ENCODE results near the gene SPIRE1. TPM values are rescaled to one million over a fixed set of nuclear protein-coding genes. Genes with fewer than 3 reads are reported as not detected.

SPIRE1 gene
- total and polyA plus RNA-seq, 2 of the 4 experiments (the other 2 are of a cell fraction), result 11.6 to 31.4 TPM

DNA sequence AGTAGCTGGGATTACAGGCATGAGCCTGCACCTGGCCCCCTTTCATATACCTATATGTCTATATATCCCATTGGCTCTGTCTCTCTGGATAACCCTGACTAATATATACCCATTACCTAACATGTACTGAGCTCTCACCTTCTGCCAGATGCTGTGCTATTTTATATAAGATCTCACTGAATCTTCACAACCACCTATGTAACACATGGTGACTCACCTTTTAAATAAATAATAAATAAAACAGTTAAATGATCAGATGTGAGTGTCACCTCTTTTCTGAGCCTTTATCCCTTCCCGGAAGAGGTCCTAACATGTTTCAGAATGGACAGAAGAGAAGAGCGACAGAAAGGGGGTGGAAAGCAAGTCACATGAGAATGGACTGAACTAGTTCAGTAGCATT lies 123.1 kb downstream of the SPIRE1 start:
- Histone ChIP-seq H2BK15ac (ENCODE audit: low read depth, low read length) (no peak overlapping the region), H4K5ac (ENCODE audit: low read depth, low read length) (no peak overlapping the region), H3K4me2 (ENCODE audit: low read depth, low read length) (no peak overlapping the region), H2AK9ac (replicated peaks; ENCODE audit: low read depth, low read length, poor library complexity) (no peak overlapping the region), H2AK5ac (ENCODE audit: low read depth, low read length) (no peak overlapping the region), H2BK5ac (ENCODE audit: low read depth, low read length, poor library complexity, severe bottlenecking) (no peak overlapping the region), H3K4me1 (ENCODE audit: control insufficient read depth, insufficient read depth, low read length) (no peaks in the 10 kb centered on the region; the same call in none of the 2 replicates), H3K18ac (ENCODE audit: low read depth, low read length) (no peak overlapping the region), H3K79me1 (ENCODE audit: low read depth in 1 of 2, low read length in 2 of 2) (peaks cover 30 to 54% of the 10 kb centered on the region in 2 experiments), H3K9ac (ENCODE audit: low read depth, low read length) (no peak overlapping the region), H3K9me3 (ENCODE audit: control insufficient read depth, insufficient read depth, low read length) (no peaks in the 10 kb centered on the region), H3K4me3 (ENCODE audit: insufficient read depth, low read depth, low read length) (no peak overlapping the region), H3K27ac (ENCODE audit: insufficient read depth, low read length) (no peak overlapping the region), H4K20me1 (ENCODE audit: insufficient read depth, low read length) (peaks cover 8% of the 10 kb centered on the region), H2AFZ (replicated peaks; ENCODE audit: low read length, poor library complexity) (no peak overlapping the region), H3K23ac (ENCODE audit: low read depth, low read length) (no peak overlapping the region), H3K14ac (replicated peaks; ENCODE audit: low read depth, low read length) (no peak overlapping the region), H3K36me3 (ENCODE audit: control insufficient read depth, insufficient read depth, low read length) (no peaks in the 10 kb centered on the region), H3K9me1 (ENCODE audit: insufficient read depth, low read length) (peaks cover 4% of the 10 kb centered on the region; the same call in 1 of the 2 replicates), H2BK20ac (ENCODE audit: low read depth, low read length) (no peak overlapping the region), H3K56ac (ENCODE audit: extremely low read depth, insufficient read depth, low read length) (no peak overlapping the region), H3K27me3 (ENCODE audit: control insufficient read depth, insufficient read depth, low read length) (no peaks in the 10 kb centered on the region), H4K8ac (ENCODE audit: low read depth in 2 of 2, low read length in 2 of 2) (no peak overlapping the region), H3K4ac (ENCODE audit: low read depth, low read length) (no peak overlapping the region), H2BK120ac (ENCODE audit: low read depth, low read length) (no peak overlapping the region), H4K91ac (ENCODE audit: insufficient read depth, low read depth, low read length) (no peak overlapping the region)
- CTCF ChIA-PET, result no interaction called here
- no CpG with 5 or more reads among the region's 2 CpGs for WGBS, 2 experiments (ENCODE audit: extremely low coverage in 2 of 2, insufficient read length in 1 of 2)
- in situ Hi-C loops (cut with MboI; ENCODE audit: low sequenced_read_pairs) (loop anchor here (5.0 kb wide), 1 partner anchor 138 kb away; no protein-coding TSS in a partner anchor), intact Hi-C loops (cut with micrococcal nuclease) (loop anchor here (5.0 kb wide), 1 partner anchor 143 kb away; no protein-coding TSS in a partner anchor), dilution Hi-C loops (cut with HindIII; ENCODE audit: low sequenced_read_pairs, unreplicated experiment) (no loop called here)
- POLR2A ChIA-PET (ENCODE audit: unreplicated experiment), result no interaction called here
- no peak for ATAC-seq (ENCODE audit: low read depth)
- TF ChIP-seq BHLHE40 (IDR thresholded peaks at IDR 0.05; ENCODE audit: low read depth, low read length), result no peak
- no peak for TF ChIP-seq RCOR1 (IDR thresholded peaks at IDR 0.05; ENCODE audit: insufficient replicate concordance, low read length)
- TF ChIP-seq MAFK (IDR thresholded peaks at IDR 0.05; ENCODE audit: low read depth, low read length), result no peak
- TF ChIP-seq, protein P1, sequence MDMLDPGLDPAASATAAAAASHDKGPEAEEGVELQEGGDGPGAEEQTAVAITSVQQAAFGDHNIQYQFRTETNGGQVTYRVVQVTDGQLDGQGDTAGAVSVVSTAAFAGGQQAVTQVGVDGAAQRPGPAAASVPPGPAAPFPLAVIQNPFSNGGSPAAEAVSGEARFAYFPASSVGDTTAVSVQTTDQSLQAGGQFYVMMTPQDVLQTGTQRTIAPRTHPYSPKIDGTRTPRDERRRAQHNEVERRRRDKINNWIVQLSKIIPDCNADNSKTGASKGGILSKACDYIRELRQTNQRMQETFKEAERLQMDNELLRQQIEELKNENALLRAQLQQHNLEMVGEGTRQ (IDR thresholded peaks at IDR 0.05; ENCODE audit: low read depth, low read length), result no peak
- no peak for TF ChIP-seq RAD21 (IDR thresholded peaks at IDR 0.05; ENCODE audit: low read length)
- no peak for TF ChIP-seq MAZ (IDR thresholded peaks at IDR 0.05; ENCODE audit: borderline replicate concordance, low read depth, low read length)
- no peak for TF ChIP-seq SMC3 (IDR thresholded peaks at IDR 0.05; ENCODE audit: low read depth, low read length)
- no peak for TF ChIP-seq NFE2L2 (IDR thresholded peaks at IDR 0.05; ENCODE audit: low read depth, low read length)
- TF ChIP-seq FOS (IDR thresholded peaks at IDR 0.05; ENCODE audit: low read depth, low read length), result no peak
- no peak for TF ChIP-seq CEBPB (IDR thresholded peaks at IDR 0.05; ENCODE audit: low read depth, low read length)
- TF ChIP-seq, protein P2, sequence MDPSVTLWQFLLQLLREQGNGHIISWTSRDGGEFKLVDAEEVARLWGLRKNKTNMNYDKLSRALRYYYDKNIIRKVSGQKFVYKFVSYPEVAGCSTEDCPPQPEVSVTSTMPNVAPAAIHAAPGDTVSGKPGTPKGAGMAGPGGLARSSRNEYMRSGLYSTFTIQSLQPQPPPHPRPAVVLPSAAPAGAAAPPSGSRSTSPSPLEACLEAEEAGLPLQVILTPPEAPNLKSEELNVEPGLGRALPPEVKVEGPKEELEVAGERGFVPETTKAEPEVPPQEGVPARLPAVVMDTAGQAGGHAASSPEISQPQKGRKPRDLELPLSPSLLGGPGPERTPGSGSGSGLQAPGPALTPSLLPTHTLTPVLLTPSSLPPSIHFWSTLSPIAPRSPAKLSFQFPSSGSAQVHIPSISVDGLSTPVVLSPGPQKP (IDR thresholded peaks at IDR 0.05; ENCODE audit: borderline replicate concordance, low read depth, low read length), result no peak
- TF ChIP-seq MXI1 (IDR thresholded peaks at IDR 0.05; ENCODE audit: borderline replicate concordance, low read depth, low read length), result no peak
- no peak for TF ChIP-seq CHD1 (IDR thresholded peaks at IDR 0.05; ENCODE audit: low read depth, low read length)
- no peak for TF ChIP-seq POLR2A (IDR thresholded peaks at IDR 0.05; ENCODE audit: low read depth, low read length)
- no peak for TF ChIP-seq RFX5 (IDR thresholded peaks at IDR 0.05; ENCODE audit: low read depth, low read length)
- no peak for DNase-seq
- no TSS peak for BruUV-seq (replicated peaks)

Measured in IMR-90 (cell line).